NCI-H774 (cell line): ENCODE results near the gene KBTBD8.

Experiments
- DNase-seq: peaks from one replicate; lab custom pipeline; 2025; lab: John Stamatoyannopoulos, UW

Gene KBTBD8

DNA sequence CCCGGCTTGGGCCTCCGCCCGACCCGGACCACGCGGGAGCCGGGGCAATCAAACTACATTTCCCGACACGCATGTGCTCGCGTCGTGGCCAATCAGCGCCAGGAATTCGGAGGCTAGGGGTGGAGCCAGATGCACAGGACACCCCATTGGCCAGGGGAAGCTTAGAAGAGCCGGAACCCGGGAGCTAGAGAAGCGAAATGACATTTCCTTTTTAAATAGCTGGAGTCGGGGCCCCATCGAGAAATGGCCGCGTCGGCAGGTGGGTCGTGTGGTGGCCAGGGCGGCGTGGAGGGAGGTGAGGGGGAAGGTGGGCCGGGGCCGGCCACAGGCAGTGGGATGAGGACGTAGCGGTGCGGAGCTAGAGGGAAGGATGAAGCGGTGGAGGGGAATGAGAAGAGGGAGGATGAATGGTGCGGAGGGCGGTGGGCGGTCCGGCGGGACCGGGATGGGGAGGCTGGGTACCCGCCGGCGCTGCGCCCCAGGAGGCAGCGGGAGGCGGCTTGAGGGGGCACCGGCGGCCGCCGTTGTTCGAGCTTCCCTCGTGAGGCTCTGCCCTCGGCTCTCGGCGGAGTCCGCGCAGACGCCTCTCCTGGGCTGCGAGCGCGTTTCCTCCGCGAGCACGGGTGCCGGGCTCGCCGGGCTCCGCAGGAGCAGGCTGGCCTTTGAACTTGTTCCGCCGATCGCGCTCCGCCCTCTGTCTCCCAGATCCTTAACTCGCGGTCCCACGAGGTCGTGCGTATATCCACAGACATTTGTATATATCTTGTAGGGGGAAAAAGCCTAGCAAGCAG lies at the start of gene KBTBD8:
TSS of gene KBTBD8 (plus strand) at position 195 of the 791 bp plus-strand sequence. CDS start at position 244, 49 bp downstream.
- DNase-seq, result peak; percentile 92

DNA sequence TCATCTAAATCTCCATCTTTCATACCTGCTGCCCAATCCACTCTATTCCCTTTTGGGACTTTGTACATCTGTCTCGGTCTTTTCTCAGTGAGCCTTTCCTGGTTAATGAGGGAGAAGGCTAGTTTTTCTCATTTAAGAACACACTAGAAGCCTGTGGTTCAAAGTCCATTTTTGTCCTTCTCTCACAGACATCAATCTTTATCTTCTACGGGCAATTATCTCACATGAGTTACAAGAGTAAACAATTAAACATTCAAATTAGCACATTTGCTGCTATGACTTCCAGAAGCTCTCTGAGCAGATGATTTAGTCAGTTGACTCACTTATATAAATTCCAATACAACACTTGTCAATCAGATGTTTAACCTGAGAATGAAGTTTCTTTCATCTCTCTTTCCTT lies 49.3 kb upstream of the KBTBD8 start:
- no peak for DNase-seq

DNA sequence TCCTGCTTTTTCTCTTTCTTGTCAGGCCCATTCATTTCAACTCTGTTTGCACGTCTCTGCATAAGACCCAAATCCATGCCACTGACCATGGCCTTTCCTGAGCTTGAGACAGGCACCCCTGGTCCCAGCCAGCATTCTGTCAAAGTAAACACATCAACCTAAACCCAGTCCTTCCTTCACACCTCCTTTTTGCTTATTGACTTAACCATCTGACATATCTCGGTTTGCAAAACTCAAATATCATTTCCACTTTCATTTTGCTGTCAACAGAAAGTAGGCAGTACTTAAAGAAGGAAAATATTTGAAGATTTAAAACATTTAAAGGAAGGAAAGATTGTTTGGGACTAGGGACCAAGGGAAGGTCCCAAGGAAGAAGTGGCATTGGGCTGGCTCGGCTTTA lies 48.2 kb upstream of the KBTBD8 start:
- DNase-seq, result no peak

- no peak for DNase-seq
Measured at GRCh38 chr3:66952357-66952756, 45.8 kb upstream of the KBTBD8 start.

- no peak for DNase-seq
Measured at GRCh38 chr3:66953934-66954445, 44.1 kb upstream of the KBTBD8 start.

DNA sequence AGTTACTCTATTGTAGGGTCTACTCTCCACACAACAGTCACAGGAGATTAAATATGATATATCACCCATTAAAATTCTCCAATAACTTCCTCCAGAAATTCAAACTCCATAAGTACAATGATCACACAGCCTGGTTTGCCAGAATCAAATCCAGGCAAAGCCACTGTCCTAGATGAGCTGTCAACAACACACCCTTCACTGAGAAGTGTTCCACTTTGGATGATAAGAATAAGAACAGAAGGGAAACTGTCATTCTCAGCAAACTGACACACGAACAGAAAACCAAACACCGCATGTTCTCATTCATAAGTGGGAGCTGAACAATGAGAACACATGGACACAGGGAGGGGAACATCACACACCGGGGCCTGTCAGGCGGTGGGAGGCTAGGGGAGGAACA lies 41.4 kb upstream of the KBTBD8 start:
- DNase-seq, result no peak

DNA sequence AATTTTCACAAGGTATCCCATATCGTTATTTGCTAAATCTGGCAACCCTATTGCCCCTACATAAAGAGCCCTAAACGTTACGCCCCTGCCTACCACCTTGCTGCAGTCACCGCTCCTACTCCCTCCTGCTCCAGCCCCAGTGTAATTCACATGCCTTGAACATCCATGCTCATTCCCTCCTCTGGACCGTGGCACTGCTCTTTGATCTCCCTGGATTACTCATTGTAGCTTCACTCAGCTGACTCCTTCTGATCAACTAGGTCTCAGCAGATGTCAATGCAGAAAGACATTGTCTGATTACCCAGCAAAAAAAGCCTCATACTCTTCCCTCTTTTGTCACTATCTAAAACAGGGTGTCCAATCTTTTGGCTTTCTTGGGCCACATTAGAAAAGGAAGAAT lies 40.7 kb upstream of the KBTBD8 start:
- no peak for DNase-seq

DNA sequence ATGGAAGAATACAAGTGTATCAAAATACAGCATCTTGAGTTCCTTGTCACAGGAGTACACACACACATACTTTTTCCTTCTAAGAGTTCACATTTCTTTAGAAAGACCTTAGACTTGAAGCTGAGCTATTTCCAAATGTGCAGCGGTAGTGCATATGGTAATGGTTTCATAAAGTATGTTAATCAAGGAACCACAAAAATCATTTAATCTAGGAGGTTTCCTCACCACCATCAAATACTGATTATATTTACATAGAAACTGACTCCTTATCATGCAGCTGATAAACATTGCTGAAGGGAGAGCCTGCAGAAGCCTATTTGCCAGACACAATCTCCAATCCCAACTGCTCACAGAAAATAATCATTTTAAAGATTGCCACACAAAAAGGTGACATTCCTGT lies 40.0 kb upstream of the KBTBD8 start:
- DNase-seq, result no peak

DNA sequence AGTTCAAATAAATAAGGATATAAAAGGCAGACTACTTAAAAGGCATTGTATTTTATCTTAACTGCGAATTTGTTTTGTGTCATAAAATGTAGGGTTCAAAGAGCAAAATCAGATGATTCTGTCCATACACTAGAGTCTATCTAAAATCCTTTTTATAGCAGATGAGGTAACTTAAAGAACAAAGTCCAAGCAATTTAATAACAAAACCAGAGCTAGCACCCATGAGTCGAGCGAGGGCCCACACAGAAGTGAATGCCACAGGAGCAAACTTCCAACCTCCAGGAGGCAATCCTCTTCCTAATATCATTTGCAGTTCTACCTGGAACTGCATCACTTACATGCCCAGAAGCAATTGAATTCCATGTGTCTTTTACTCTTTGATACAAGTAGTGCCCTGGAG lies 35.4 kb upstream of the KBTBD8 start:
- no peak for DNase-seq

- no peak for DNase-seq
Measured at GRCh38 chr3:66971245-66971644, 26.9 kb upstream of the KBTBD8 start.

DNA sequence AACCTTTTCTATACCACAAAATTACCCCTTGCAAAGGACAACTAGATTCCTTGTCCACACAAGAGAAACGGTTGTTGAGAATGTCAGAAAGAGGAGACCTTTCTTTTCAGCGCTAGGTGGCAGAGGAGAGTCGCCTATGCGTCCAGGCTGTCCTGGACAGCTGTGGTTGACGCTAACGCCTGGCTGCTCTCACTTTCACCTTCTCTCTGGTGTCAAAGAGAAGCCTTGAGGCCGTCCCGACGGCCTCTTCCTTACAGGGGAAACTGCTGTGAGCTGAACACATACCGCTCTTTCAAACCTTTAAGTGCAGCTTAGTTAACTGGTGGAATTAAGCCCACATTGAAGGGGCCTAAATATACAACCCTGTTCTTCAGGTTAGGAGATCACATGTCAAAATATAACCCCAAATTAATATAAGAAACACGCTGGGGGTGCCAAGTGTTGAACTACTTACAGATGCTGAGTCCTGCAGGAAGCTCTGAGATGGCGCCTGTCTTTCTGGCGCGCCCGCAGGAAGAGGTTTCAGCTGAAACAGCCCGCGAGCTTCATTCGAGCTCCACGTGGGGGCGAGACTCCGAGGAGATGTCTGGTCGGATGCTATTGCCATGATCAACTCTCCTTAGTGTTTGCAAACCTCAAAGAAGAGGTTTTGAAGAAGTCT lies 26.1 kb upstream of the KBTBD8 start:
- DNase-seq, result peak; percentile 49

DNA sequence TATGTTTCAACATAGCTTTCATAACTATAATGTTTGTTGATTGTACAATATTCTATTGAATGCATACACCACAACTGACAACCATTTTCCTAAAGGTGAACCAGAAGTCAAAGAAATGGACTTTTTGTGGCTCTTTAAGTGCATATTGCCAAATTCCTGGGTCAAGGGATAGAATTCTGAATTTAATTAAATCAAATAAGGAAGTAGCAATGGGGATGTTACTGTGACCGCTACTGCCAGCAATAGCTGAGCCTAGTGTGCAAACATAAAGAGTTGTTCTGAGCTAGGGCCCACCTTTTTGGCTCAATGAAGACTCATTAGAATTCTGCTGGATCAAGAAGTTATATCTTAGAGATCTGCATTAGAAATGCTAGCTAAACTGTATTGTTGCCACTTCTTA lies 17.3 kb upstream of the KBTBD8 start:
- DNase-seq, result no peak

GRCh38 chr3:66983101-66983500 lies 15.0 kb upstream of the KBTBD8 start:
- no peak for DNase-seq

- DNase-seq, result no peak
Measured at GRCh38 chr3:66985336-66985920, 12.7 kb upstream of the KBTBD8 start.

- no peak for DNase-seq
Measured at GRCh38 chr3:66986406-66986805, 11.7 kb upstream of the KBTBD8 start.

GRCh38 chr3:66989241-66989640 lies 8.9 kb upstream of the KBTBD8 start:
- no peak for DNase-seq

DNA sequence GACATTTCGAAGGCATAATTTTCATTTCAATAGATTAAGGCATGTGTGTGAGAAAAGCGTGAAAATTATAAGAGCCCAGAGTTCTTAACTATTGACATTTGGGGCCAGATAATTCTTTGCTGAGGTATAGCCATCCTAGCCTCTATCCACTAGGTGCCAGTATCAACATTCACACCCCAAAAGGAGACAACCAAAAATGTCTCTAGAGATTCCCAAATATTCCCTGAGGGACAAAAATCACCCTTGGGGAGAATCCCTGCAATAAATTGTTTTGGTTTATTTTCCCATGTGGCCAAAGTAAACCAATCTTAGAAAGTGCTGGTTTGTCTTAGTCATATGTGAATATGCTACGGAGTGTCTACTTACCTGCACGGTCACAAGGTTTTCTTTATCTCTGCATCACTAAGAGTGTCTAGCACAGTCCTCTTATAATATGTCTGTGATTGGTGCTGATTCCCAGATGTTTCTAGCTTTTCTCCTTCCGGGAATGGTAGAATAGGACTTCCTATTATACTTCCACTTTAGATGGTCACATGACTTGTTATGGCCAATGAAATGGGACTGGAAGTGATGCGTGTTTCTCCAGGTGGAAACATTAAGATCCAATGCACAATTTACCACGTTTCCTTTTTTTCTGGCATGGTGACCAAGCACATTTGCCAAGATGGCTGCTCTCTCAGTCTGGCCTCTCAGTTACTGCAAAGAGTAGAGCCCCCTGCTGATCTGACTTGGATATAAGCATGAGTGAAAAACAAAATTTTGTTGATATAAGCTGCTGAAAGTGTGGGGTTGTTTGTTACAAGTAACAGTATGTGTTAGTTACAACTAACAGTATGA lies 8.0 kb upstream of the KBTBD8 start:
- no peak for DNase-seq

- DNase-seq, result no peak
Measured at GRCh38 chr3:66991459-66991858, 6.6 kb upstream of the KBTBD8 start.

- DNase-seq, result no peak
Measured at GRCh38 chr3:66993082-66993481, 5.0 kb upstream of the KBTBD8 start.

GRCh38 chr3:66994588-66994987 lies 3.5 kb upstream of the KBTBD8 start:
- DNase-seq, result no peak

GRCh38 chr3:66996696-66997095 lies 1.4 kb upstream of the KBTBD8 start:
- DNase-seq, result no peak

DNA sequence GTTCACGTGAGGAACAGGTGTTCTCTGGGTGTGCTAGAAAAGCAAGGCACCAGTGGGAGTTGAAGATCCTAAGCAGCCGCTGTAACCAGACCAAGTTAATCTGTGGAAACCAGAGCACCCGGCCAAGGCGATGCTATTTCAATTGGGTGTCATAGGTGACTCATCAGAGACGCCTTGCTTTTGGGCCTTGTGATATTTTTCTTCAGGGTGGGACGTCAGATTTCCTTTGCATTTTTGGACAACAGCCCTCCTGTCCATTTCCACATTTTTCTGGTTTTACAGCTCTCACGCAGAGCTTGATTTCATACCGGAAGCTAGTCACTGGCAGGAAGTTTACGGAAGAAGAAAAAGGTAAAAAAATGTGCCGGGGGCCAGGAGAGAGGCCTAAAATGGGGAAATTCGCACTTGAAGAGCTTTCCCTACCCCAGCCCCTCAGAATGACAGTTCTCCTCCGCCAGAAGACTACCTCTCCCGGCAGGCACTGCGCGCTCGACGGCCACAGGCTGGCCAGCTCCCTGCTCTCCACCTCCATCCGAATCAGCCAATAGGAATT lies 471 bp upstream of the KBTBD8 start:
- no peak for DNase-seq
